GM12878 (cell line): ENCODE measurements around the gene MX1.

Experiments
- CTCF ChIP-seq, 3 experiments: IDR thresholded peaks in 2 of 3; conservative IDR thresholded peaks in 1 of 3; 2 replicates each; pipeline ENCODE4 v1.5.1; 2011; ENCODE audit warnings: low read depth in 3 of 3, low read length in 3 of 3, mild to moderate bottlenecking in 3 of 3, control low read depth in 2 of 3, moderate library complexity in 2 of 3, inconsistent platforms in 1 of 3, mixed read lengths in 1 of 3; ENCODE audit not compliant: control insufficient read depth in 2 of 3, insufficient read depth in 1 of 3; ENCODE audit errors: extremely low read depth in 1 of 3
- EZH2 ChIP-seq: IDR thresholded peaks from 2 replicates; pipeline ENCODE4 v1.6.1; 2012; ENCODE audit warnings: low read depth, mild to moderate bottlenecking, control low read depth, inconsistent platforms, low read length, borderline replicate concordance; ENCODE audit not compliant: control insufficient read depth
- IRF3 ChIP-seq: fragments of 450-650 bp; IDR thresholded peaks from 2 replicates; pipeline ENCODE4 v1.6.1; 2014; ENCODE audit warnings: mild to moderate bottlenecking
- JUND ChIP-seq: IDR thresholded peaks from 2 replicates; pipeline ENCODE4 v1.6.1; 2012; ENCODE audit warnings: low read depth, mild to moderate bottlenecking, low read length, improper control_type of control experiment, moderate library complexity

- no peak for TF ChIP-seq EZH2
- TF ChIP-seq IRF3, result no peak
- TF ChIP-seq JUND, result no peak
- TF ChIP-seq CTCF (IDR thresholded peaks at IDR 0.05 in 2 of 3, conservative IDR thresholded peaks at IDR 0.05 in 1 of 3; ENCODE audit: control insufficient read depth in 2 of 3, extremely low read depth in 1 of 3, insufficient read depth in 1 of 3, low read depth in 3 of 3, low read length in 3 of 3), result no peak
Measured at GRCh38 chr21:41402231-41402630, 23.8 kb upstream of the MX1 start.
